HL-60 (cell line): ENCODE measurements around the gene ARHGAP10.
A peak's percentile ranks its signal among the peaks of the same experiment; 100 is the strongest.

Experiments used
- DNase-seq, 2 experiments: peaks; one replicate each; pipeline ENCODE4 v3.0.0-alpha.2; 2010 to 2020; ENCODE audit warnings: low read depth in 1 of 2, low spot score in 1 of 2
- H3K27ac ChIP-seq: fragments of 250-450 bp; sonication (Bioruptor Pico); replicated peaks from 2 replicates; pipeline ENCODE4 v1.5.1; 2020; ENCODE audit warnings: mild to moderate bottlenecking, moderate library complexity
- H3K27me3 ChIP-seq: fragments of 250-450 bp; sonication (Bioruptor Pico); 2 replicates; pipeline ENCODE4 v1.5.1; 2021; ENCODE audit warnings: mild to moderate bottlenecking, moderate library complexity; ENCODE audit not compliant: insufficient read depth, poor library complexity, severe bottlenecking
- H3K4me3 ChIP-seq: replicated peaks from 2 replicates; pipeline ENCODE4 v1.5.1; 2011; ENCODE audit warnings: mild to moderate bottlenecking, control low read depth, low read length; ENCODE audit not compliant: insufficient read depth
- CTCF ChIP-seq: IDR thresholded peaks from one replicate; pipeline ENCODE4 v1.5.1; 2011; ENCODE audit warnings: low read length, control low read depth, inconsistent platforms; ENCODE audit not compliant: insufficient read depth
- GABPA ChIP-seq: IDR thresholded peaks from 2 replicates; pipeline ENCODE4 v1.6.1; 2012; ENCODE audit warnings: low read depth
- POLR2AphosphoS5 ChIP-seq: IDR thresholded peaks from 2 replicates; pipeline ENCODE4 v1.6.1; 2012; ENCODE audit warnings: low read depth
- REST ChIP-seq: IDR thresholded peaks from 2 replicates; pipeline ENCODE4 v1.6.1; 2012; ENCODE audit warnings: low read depth; ENCODE audit not compliant: insufficient replicate concordance
- SPI1 ChIP-seq: IDR thresholded peaks from 2 replicates; pipeline ENCODE4 v1.6.1; 2012; ENCODE audit warnings: low read depth, mild to moderate bottlenecking, borderline replicate concordance

Gene ARHGAP10

DNA sequence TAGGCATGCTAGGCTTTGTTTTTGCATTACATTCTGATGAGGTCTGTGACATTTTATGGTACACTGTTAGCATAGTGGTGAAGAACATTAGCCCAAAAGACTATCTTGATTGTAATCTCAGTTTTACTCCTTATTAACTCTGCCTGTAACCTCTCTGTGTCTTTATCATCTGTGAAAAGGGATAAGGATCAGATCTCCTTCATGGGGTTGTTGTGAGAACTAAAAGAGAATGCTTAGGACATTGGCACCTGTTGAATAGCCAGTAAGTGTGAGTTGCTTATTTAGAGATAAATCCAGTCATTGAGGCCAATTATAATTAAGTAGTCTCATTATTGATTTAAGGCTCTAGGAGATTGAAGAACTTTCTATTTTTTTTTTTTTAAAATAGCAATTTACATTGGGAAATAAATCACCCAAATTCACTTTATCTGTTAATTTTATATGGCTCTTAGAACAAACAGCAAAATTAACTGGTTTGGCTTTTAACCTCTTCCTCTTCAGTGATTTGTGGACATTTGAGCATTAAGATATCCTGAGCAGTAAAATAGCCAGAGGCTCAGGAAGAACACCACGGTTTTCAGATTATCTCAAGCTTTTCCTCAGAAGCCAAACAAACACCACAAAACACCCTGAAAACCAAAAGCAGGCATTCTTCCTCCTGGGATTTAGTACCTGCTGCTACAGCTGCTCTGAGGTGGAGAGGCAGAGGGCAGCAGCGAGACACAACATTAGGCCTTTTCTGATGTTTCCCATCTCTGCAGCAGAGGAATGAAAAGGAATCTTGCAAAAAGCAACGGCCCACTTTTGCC is 192.9 kb downstream of the ARHGAP10 start:
- peak in 1 of 2 experiments; percentile 12 for DNase-seq
- no peak overlapping the region for H3K27ac ChIP-seq
- no peak overlapping the region for H3K4me3 ChIP-seq
- no peaks in the 10 kb centered on the region for H3K27me3 ChIP-seq
- TF ChIP-seq GABPA (no peak), REST (no peak), POLR2AphosphoS5 (no peak), CTCF (no peak), SPI1 (no peak)

- Histone ChIP-seq H3K27ac (no peak overlapping the region), H3K4me3 (no peak overlapping the region), H3K27me3 (no peaks in the 10 kb centered on the region)
- no peak for DNase-seq
- no peak for TF ChIP-seq GABPA
- TF ChIP-seq POLR2AphosphoS5 = no peak
- no peak for TF ChIP-seq CTCF
- TF ChIP-seq REST = no peak
- no peak for TF ChIP-seq SPI1
Observed at GRCh38 chr4:147927377-147928137, 195.7 kb downstream of the ARHGAP10 start.

GRCh38 chr4:147928400-147928799 is 196.5 kb downstream of the ARHGAP10 start:
- DNase-seq = no peak
- Histone ChIP-seq H3K27me3 (no peaks in the 10 kb centered on the region), H3K27ac (no peak overlapping the region), H3K4me3 (no peak overlapping the region)
- TF ChIP-seq REST (no peak), CTCF (no peak), POLR2AphosphoS5 (no peak), GABPA (no peak)
